Activated naive CD8-positive, alpha-beta T cell treated with anti-CD3 and anti-CD28 coated beads for 36 hours (primary cell): ENCODE data around the gene ARID3A. TPM values are rescaled to one million over a fixed set of nuclear protein-coding genes. Genes with fewer than 3 reads are reported as not detected.

Experiments used
- DNase-seq: peaks from one replicate; pipeline ENCODE4 v3.0.0; 2021
- H3K27ac Mint-ChIP-seq: one replicate; pipeline ENCODE4 v1.8.0; 2022; ENCODE audit warnings: mild to moderate bottlenecking, moderate library complexity, mixed read lengths
- H3K27me3 Mint-ChIP-seq: one replicate; pipeline ENCODE4 v1.8.0; 2022; ENCODE audit warnings: mild to moderate bottlenecking, mixed read lengths
- H3K36me3 Mint-ChIP-seq: one replicate; pipeline ENCODE4 v1.8.0; 2021; ENCODE audit warnings: mild to moderate bottlenecking, mixed read lengths
- H3K4me1 Mint-ChIP-seq: one replicate; pipeline ENCODE4 v1.8.0; 2021; ENCODE audit warnings: mixed read lengths
- H3K4me3 Mint-ChIP-seq: one replicate; pipeline ENCODE4 v1.8.0; 2022; ENCODE audit warnings: mild to moderate bottlenecking, moderate library complexity, mixed read lengths
- H3K9me3 Mint-ChIP-seq: one replicate; pipeline ENCODE4 v1.8.0; 2022; ENCODE audit warnings: mixed read lengths
- total RNA-seq, 2 experiments: library from RNA; stranded (reverse); gene quantifications; one replicate each; pipeline ENCODE4 v1.2.3, GENCODE V29; 2021

Gene ARID3A
- total RNA-seq, 2 experiments from 2014 or later = 10.2 to 11.8 TPM

- H3K36me3 Mint-ChIP-seq = peaks cover 12% of the 10 kb centered on the region
- no peaks in the 10 kb centered on the region for H3K9me3 Mint-ChIP-seq
- DNase-seq = no peak
- no peak overlapping the region for H3K27ac Mint-ChIP-seq
- no peaks in the 10 kb centered on the region for H3K27me3 Mint-ChIP-seq
- H3K4me3 Mint-ChIP-seq = peak overlapping the region; percentile 94
- peaks cover 15% of the 10 kb centered on the region for H3K4me1 Mint-ChIP-seq
These were observed 60.2 kb downstream of the ARID3A start for GRCh38 chr19:986083-986482.

GRCh38 chr19:988081-988480 lies 62.2 kb downstream of the ARID3A start:
- no peak for DNase-seq
- H3K27ac Mint-ChIP-seq = no peak overlapping the region
- peaks cover 15% of the 10 kb centered on the region for H3K4me1 Mint-ChIP-seq
- no peak overlapping the region for H3K4me3 Mint-ChIP-seq
- no peaks in the 10 kb centered on the region for H3K27me3 Mint-ChIP-seq
- H3K9me3 Mint-ChIP-seq = no peaks in the 10 kb centered on the region
- H3K36me3 Mint-ChIP-seq = peaks cover 14% of the 10 kb centered on the region

GRCh38 chr19:988510-988909 lies 62.7 kb downstream of the ARID3A start:
- DNase-seq = no peak
- Mint-ChIP-seq H3K36me3 (peaks cover 14% of the 10 kb centered on the region), H3K27me3 (no peaks in the 10 kb centered on the region), H3K9me3 (no peaks in the 10 kb centered on the region), H3K4me1 (peaks cover 14% of the 10 kb centered on the region), H3K27ac (no peak overlapping the region), H3K4me3 (no peak overlapping the region)

GRCh38 chr19:989381-990081 lies 63.7 kb downstream of the ARID3A start:
- DNase-seq = no peak
- Mint-ChIP-seq H3K4me3 (no peak overlapping the region), H3K4me1 (peaks cover 11% of the 10 kb centered on the region), H3K36me3 (peaks cover 12% of the 10 kb centered on the region), H3K9me3 (no peaks in the 10 kb centered on the region), H3K27ac (no peak overlapping the region), H3K27me3 (no peaks in the 10 kb centered on the region)

GRCh38 chr19:990119-990571 lies 64.3 kb downstream of the ARID3A start:
- Mint-ChIP-seq H3K27ac (no peak overlapping the region), H3K4me3 (no peak overlapping the region), H3K9me3 (no peaks in the 10 kb centered on the region), H3K36me3 (peaks cover 8% of the 10 kb centered on the region), H3K27me3 (no peaks in the 10 kb centered on the region), H3K4me1 (peaks cover 7% of the 10 kb centered on the region)
- DNase-seq = no peak

- H3K9me3 Mint-ChIP-seq = no peaks in the 10 kb centered on the region
- H3K27ac Mint-ChIP-seq = no peak overlapping the region
- no peak overlapping the region for H3K4me3 Mint-ChIP-seq
- H3K4me1 Mint-ChIP-seq = peaks cover 3% of the 10 kb centered on the region
- peaks cover 8% of the 10 kb centered on the region for H3K36me3 Mint-ChIP-seq
- no peak for DNase-seq
- H3K27me3 Mint-ChIP-seq = no peaks in the 10 kb centered on the region
These were observed 64.9 kb downstream of the ARID3A start for GRCh38 chr19:990746-991145.

GRCh38 chr19:991174-991931 lies 65.5 kb downstream of the ARID3A start:
- peaks cover 8% of the 10 kb centered on the region for H3K36me3 Mint-ChIP-seq
- H3K27me3 Mint-ChIP-seq = peaks cover under 1% of the 10 kb centered on the region
- H3K9me3 Mint-ChIP-seq = no peaks in the 10 kb centered on the region
- no peak overlapping the region for H3K27ac Mint-ChIP-seq
- peak; percentile 72 for DNase-seq
- peaks cover 4% of the 10 kb centered on the region for H3K4me1 Mint-ChIP-seq
- no peak overlapping the region for H3K4me3 Mint-ChIP-seq

- peaks cover 3% of the 10 kb centered on the region for H3K27me3 Mint-ChIP-seq
- no peak overlapping the region for H3K4me3 Mint-ChIP-seq
- H3K36me3 Mint-ChIP-seq = peaks cover 8% of the 10 kb centered on the region
- no peak overlapping the region for H3K27ac Mint-ChIP-seq
- H3K9me3 Mint-ChIP-seq = no peaks in the 10 kb centered on the region
- DNase-seq = no peak
- peaks cover 8% of the 10 kb centered on the region for H3K4me1 Mint-ChIP-seq
These were observed 66.3 kb downstream of the ARID3A start for GRCh38 chr19:991932-992669.

- DNase-seq = no peak
- H3K9me3 Mint-ChIP-seq = no peaks in the 10 kb centered on the region
- no peak overlapping the region for H3K27ac Mint-ChIP-seq
- H3K4me3 Mint-ChIP-seq = no peak overlapping the region
- peaks cover 8% of the 10 kb centered on the region for H3K4me1 Mint-ChIP-seq
- peaks cover 5% of the 10 kb centered on the region for H3K27me3 Mint-ChIP-seq
- peaks cover 8% of the 10 kb centered on the region for H3K36me3 Mint-ChIP-seq
These were observed 66.8 kb downstream of the ARID3A start for GRCh38 chr19:992670-993055.

- peaks cover 13% of the 10 kb centered on the region for H3K27me3 Mint-ChIP-seq
- no peaks in the 10 kb centered on the region for H3K9me3 Mint-ChIP-seq
- peaks cover 6% of the 10 kb centered on the region for H3K4me1 Mint-ChIP-seq
- peaks cover 8% of the 10 kb centered on the region for H3K36me3 Mint-ChIP-seq
- no peak overlapping the region for H3K4me3 Mint-ChIP-seq
- H3K27ac Mint-ChIP-seq = no peak overlapping the region
- DNase-seq = no peak
These were observed 67.6 kb downstream of the ARID3A start for GRCh38 chr19:993361-993830.

- Mint-ChIP-seq H3K4me1 (peaks cover 6% of the 10 kb centered on the region), H3K4me3 (no peak overlapping the region), H3K36me3 (peaks cover 8% of the 10 kb centered on the region), H3K27ac (no peak overlapping the region), H3K9me3 (no peaks in the 10 kb centered on the region), H3K27me3 (peaks cover 17% of the 10 kb centered on the region)
- no peak for DNase-seq
These were observed 68.1 kb downstream of the ARID3A start for GRCh38 chr19:993831-994393.

GRCh38 chr19:994516-994915 lies 68.7 kb downstream of the ARID3A start:
- Mint-ChIP-seq H3K9me3 (no peaks in the 10 kb centered on the region), H3K27me3 (peaks cover 23% of the 10 kb centered on the region)

GRCh38 chr19:995051-995827 lies 69.4 kb downstream of the ARID3A start:
- Mint-ChIP-seq H3K27me3 (peaks cover 28% of the 10 kb centered on the region), H3K27ac (no peak overlapping the region), H3K4me3 (no peak overlapping the region), H3K9me3 (no peaks in the 10 kb centered on the region), H3K36me3 (peaks cover 8% of the 10 kb centered on the region), H3K4me1 (peaks cover 6% of the 10 kb centered on the region)
- no peak for DNase-seq

More at GRCh38 chr19:994516-994915, 68.7 kb downstream of the ARID3A start:
- H3K4me3 Mint-ChIP-seq = no peak overlapping the region
- H3K27ac Mint-ChIP-seq = no peak overlapping the region
- no peak for DNase-seq
- peaks cover 8% of the 10 kb centered on the region for H3K36me3 Mint-ChIP-seq
- peaks cover 6% of the 10 kb centered on the region for H3K4me1 Mint-ChIP-seq
